Suprapubic skin (tissue), 4 donors: ENCODE results near the gene PLXDC2. TPM values are rescaled to one million over a fixed set of nuclear protein-coding genes. Genes with fewer than 3 reads are reported as not detected.

Experiments used
- DNase-seq, 2 donors: peaks; one replicate each; pipeline ENCODE4 v3.0.0-alpha.2; 2019; ENCODE audit warnings: low spot score in 2 of 2
- H3K27ac ChIP-seq: fragments of 200-600 bp; sonication (generic); one replicate; pipeline ENCODE4 v1.5.1; 2019
- H3K27me3 ChIP-seq: fragments of 200-600 bp; sonication (generic); one replicate; pipeline ENCODE4 v1.5.1; 2019
- H3K36me3 ChIP-seq: fragments of 200-600 bp; sonication (generic); one replicate; pipeline ENCODE4 v1.5.1; 2019
- H3K4me1 ChIP-seq: fragments of 200-600 bp; sonication (generic); one replicate; pipeline ENCODE4 v1.5.1; 2019
- H3K4me3 ChIP-seq: fragments of 200-600 bp; sonication (generic); one replicate; pipeline ENCODE4 v1.5.1; 2019; ENCODE audit warnings: mild to moderate bottlenecking
- H3K9me3 ChIP-seq: fragments of 200-600 bp; sonication (generic); one replicate; pipeline ENCODE4 v1.5.1; 2019
- CTCF ChIP-seq, 2 donors: fragments of 200-600 bp in 1 of 2; fragments of 450-650 bp in 1 of 2; sonication (generic) in 1 of 2; IDR thresholded peaks; one replicate each; pipeline ENCODE4 v1.5.1; 2016 to 2019; ENCODE audit warnings: antibody characterized with exemption in 2 of 2, mild to moderate bottlenecking in 1 of 2, moderate library complexity in 1 of 2
- EP300 ChIP-seq: sonication (generic); formaldehyde crosslinking; IDR thresholded peaks from one replicate; pipeline ENCODE4 v1.6.1; 2017; ENCODE audit warnings: antibody characterized with exemption
- POLR2A ChIP-seq, 2 donors: fragments of 450-650 bp; IDR thresholded peaks; one replicate each; pipeline ENCODE4 v1.6.1; 2017; ENCODE audit warnings: antibody characterized with exemption in 2 of 2, mild to moderate bottlenecking in 2 of 2, moderate library complexity in 2 of 2
- POLR2AphosphoS5 ChIP-seq, 3 donors: sonication (generic); formaldehyde crosslinking; IDR thresholded peaks; one replicate each; pipeline ENCODE4 v1.6.1; 2017; ENCODE audit warnings: antibody characterized with exemption in 3 of 3
- WGBS: methylation state at CpG from one replicate; pipeline ENCODE4 v1.1.5; 2018; 5-methylcytosine and 5-hydroxymethylcytosine counted together
- total RNA-seq, 4 donors: library from RNA; depleted of rRNA; stranded (reverse); fragments of >200 nt; gene quantifications; one replicate each; pipeline ENCODE4 v1.1.0, GENCODE V29; 2016

The PLXDC2 gene
- total RNA-seq, 4 donors from 2014 or later, result 93.0 to 97.0 (median 95.0) TPM

GRCh38 chr10:19865676-19866075 lies 49.4 kb downstream of the PLXDC2 start:
- TF ChIP-seq CTCF (IDR thresholded peaks at IDR 0.05) (no peak), POLR2AphosphoS5 (IDR thresholded peaks at IDR 0.05) (no peak), EP300 (no peak), POLR2A (IDR thresholded peaks at IDR 0.05) (no peak)
- Histone ChIP-seq H3K27me3 (no peaks in the 10 kb centered on the region), H3K9me3 (peaks cover 3% of the 10 kb centered on the region), H3K4me1 (no peaks in the 10 kb centered on the region), H3K4me3 (no peak overlapping the region), H3K27ac (no peak overlapping the region), H3K36me3 (no peaks in the 10 kb centered on the region)
- no peak for DNase-seq

DNA sequence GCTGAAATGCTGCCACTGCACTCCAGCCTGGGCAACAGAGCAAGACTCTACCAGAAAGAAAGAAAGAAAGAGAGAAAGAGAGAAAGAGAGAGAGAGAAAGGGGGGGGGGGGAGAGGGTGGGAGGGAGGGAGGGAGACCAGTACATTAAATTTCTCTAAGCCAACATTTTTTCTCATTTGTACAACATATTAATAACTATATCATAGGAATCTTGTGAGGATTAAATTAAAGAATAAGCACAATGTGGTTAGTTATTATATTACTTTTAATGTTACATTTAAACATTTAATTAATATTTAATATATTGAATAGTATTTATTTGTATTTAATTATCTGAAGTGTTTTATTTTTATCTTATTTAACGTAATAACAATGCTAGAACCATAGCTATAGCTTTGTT lies 53.1 kb downstream of the PLXDC2 start:
- Histone ChIP-seq H3K27me3 (no peaks in the 10 kb centered on the region), H3K36me3 (no peaks in the 10 kb centered on the region), H3K9me3 (peaks cover 3% of the 10 kb centered on the region), H3K4me1 (peaks cover 19% of the 10 kb centered on the region), H3K27ac (no peak overlapping the region), H3K4me3 (no peak overlapping the region)
- WGBS, result 96% methylated on average over 1 of the region's 1 CpG
- DNase-seq, result no peak
- TF ChIP-seq POLR2A (IDR thresholded peaks at IDR 0.05) (no peak), EP300 (no peak), CTCF (IDR thresholded peaks at IDR 0.05) (no peak), POLR2AphosphoS5 (IDR thresholded peaks at IDR 0.05) (no peak)

- 48% methylated on average over 11 of the region's 11 CpGs for WGBS
- Histone ChIP-seq H3K27ac (peak overlapping the region; percentile 14), H3K4me3 (no peak overlapping the region), H3K27me3 (no peaks in the 10 kb centered on the region), H3K9me3 (no peaks in the 10 kb centered on the region), H3K4me1 (peaks cover 26% of the 10 kb centered on the region), H3K36me3 (no peaks in the 10 kb centered on the region)
- no peak for DNase-seq
- TF ChIP-seq CTCF (IDR thresholded peaks at IDR 0.05) (no peak), POLR2A (IDR thresholded peaks at IDR 0.05) (no peak), EP300 (no peak), POLR2AphosphoS5 (IDR thresholded peaks at IDR 0.05) (no peak)
These were observed 56.5 kb downstream of the PLXDC2 start for GRCh38 chr10:19872504-19873271.

- H3K36me3 ChIP-seq, result no peaks in the 10 kb centered on the region
These were observed 58.0 kb downstream of the PLXDC2 start for GRCh38 chr10:19874190-19874589.

More at GRCh38 chr10:19874190-19874589, 58.0 kb downstream of the PLXDC2 start:
- Histone ChIP-seq H3K9me3 (no peaks in the 10 kb centered on the region), H3K27me3 (no peaks in the 10 kb centered on the region), H3K27ac (no peak overlapping the region), H3K4me3 (no peak overlapping the region), H3K4me1 (peaks cover 26% of the 10 kb centered on the region)
- WGBS, result 94% methylated on average over 3 of the region's 3 CpGs
- no peak for TF ChIP-seq POLR2A (IDR thresholded peaks at IDR 0.05)
- TF ChIP-seq POLR2AphosphoS5 (IDR thresholded peaks at IDR 0.05), result no peak
- no peak for TF ChIP-seq CTCF (IDR thresholded peaks at IDR 0.05)
- TF ChIP-seq EP300, result no peak
- DNase-seq, result no peak
